Kidney (tissue), 14 donors: Measurements from ENCODE around the gene TNKS2. TPM values are rescaled to one million over a fixed set of nuclear protein-coding genes. Genes with fewer than 3 reads are reported as not detected.

Experiments used
- DNase-seq, 5 donors: peaks; one replicate each; pipeline ENCODE4 v3.0.0-alpha.2; 2013 to 2020
- FAIRE-seq: peaks from 2 replicates; lab custom pipeline; 2012; peaks lifted over from hg19 to GRCh38; lab: Jason Lieb, UNC
- H3K27ac ChIP-seq, 2 donors: one replicate each; pipeline ENCODE4 v1.7.0; 2013; ENCODE audit warnings: low read depth in 2 of 2, low read length in 2 of 2, inconsistent platforms in 1 of 2
- H3K27me3 ChIP-seq: one replicate; pipeline ENCODE4 v1.7.1; 2013; ENCODE audit warnings: low read length, inconsistent platforms; ENCODE audit not compliant: control insufficient read depth, insufficient read depth
- H3K36me3 ChIP-seq, 3 donors: one replicate each; pipeline versions ENCODE4 v1.7.0 to v1.7.1; 2013; ENCODE audit warnings: low read length in 3 of 3, control low read depth in 1 of 3, inconsistent platforms in 1 of 3; ENCODE audit not compliant: insufficient read depth in 3 of 3, control insufficient read depth in 2 of 3
- H3K4me1 ChIP-seq, 3 donors: one replicate each; pipeline versions ENCODE4 v1.7.0 to v1.7.1; 2013; ENCODE audit warnings: low read length in 3 of 3, inconsistent platforms in 1 of 3, low read depth in 1 of 3; ENCODE audit not compliant: control insufficient read depth in 2 of 3, insufficient read depth in 2 of 3
- H3K4me3 ChIP-seq, 3 donors: one replicate each; pipeline versions ENCODE4 v1.7.0 to v1.8.1; 2013; ENCODE audit warnings: low read length in 3 of 3, control low read depth in 1 of 3, inconsistent platforms in 1 of 3
- H3K9ac ChIP-seq, 3 donors: one replicate each; pipeline versions ENCODE4 v1.7.0 to v1.7.1; 2013; ENCODE audit warnings: low read length in 3 of 3, control low read depth in 1 of 3, inconsistent platforms in 1 of 3
- H3K9me3 ChIP-seq, 3 donors: one replicate each; pipeline versions ENCODE4 v1.7.0 to v1.7.1; 2013; ENCODE audit warnings: low read length in 3 of 3, control low read depth in 1 of 3, inconsistent platforms in 1 of 3; ENCODE audit not compliant: control insufficient read depth in 2 of 3, insufficient read depth in 1 of 3
- CTCF ChIP-seq: IDR thresholded peaks from 3 replicates; pipeline ENCODE4 v1.5.1; 2012; ENCODE audit warnings: mild to moderate bottlenecking, moderate library complexity, borderline replicate concordance; ENCODE audit not compliant: insufficient read depth; ENCODE audit errors: extremely low read depth
- intact Hi-C: fragments of 100-400 bp; cut with DNase I; formaldehyde crosslinking; loops from one replicate; pipeline ENCODE4 v1.11.1; 2022
- polyA plus RNA-seq: library from polyadenylated mRNA; stranded (reverse); fragments of 350-450 nt; fragmentation: Illumina TruSeq; extraction: RNeasy Lipid Tissue Mini Kit (QIAGEN cat#74804); gene quantifications from one replicate; pipeline ENCODE4 v1.2.3, GENCODE V29; 2014; ENCODE audit warnings: low read depth, low replicate concordance; ENCODE audit not compliant: insufficient read depth
- total RNA-seq: library from RNA; stranded (reverse); fragmentation: NEBNext Ultra II Directional; extraction: Animal tissue kit (Norgen Biotek cat#: 25700); gene quantifications from one replicate; pipeline ENCODE4 v1.2.1, GENCODE V29; 2021
- donor health status: control.
- donor health status: control.
- donor health status: control.
- donor health status: control.
- donor health status: control.
- donor health status: DM: yes; HTN: yes; CAD: no.
- donor health status: Normal renal cell carcinoma (clear cell type).

The TNKS2 gene
- total and polyA plus RNA-seq, 2 donors from 2014 or later = 7.4 to 31.6 TPM

GRCh38 chr10:91758303-91759146 is 39.7 kb upstream of the TNKS2 start:
- Histone ChIP-seq H3K9me3 (no peaks in the 10 kb centered on the region), H3K36me3 (no peaks in the 10 kb centered on the region), H3K4me1 (no peaks in the 10 kb centered on the region), H3K9ac (no peak overlapping the region), H3K4me3 (no peak overlapping the region), H3K27ac (no peak overlapping the region), H3K27me3 (no peaks in the 10 kb centered on the region)
- FAIRE-seq = peak; percentile 70
- DNase-seq = peak in 2 of 5 donors; percentile 71 to 75
- intact Hi-C loops = no loop called here
- peak; percentile 52 for TF ChIP-seq CTCF

GRCh38 chr10:91759581-91759986 is 38.6 kb upstream of the TNKS2 start:
- FAIRE-seq (no peak), DNase-seq (no peak)
- Histone ChIP-seq H3K27ac (no peak overlapping the region), H3K36me3 (no peaks in the 10 kb centered on the region), H3K4me3 (no peak overlapping the region), H3K27me3 (no peaks in the 10 kb centered on the region), H3K4me1 (no peaks in the 10 kb centered on the region), H3K9ac (no peak overlapping the region), H3K9me3 (no peaks in the 10 kb centered on the region)
- TF ChIP-seq CTCF = no peak
- intact Hi-C loops = no loop called here

- intact Hi-C loops = no loop called here
- no peaks in the 10 kb centered on the region for H3K9me3 ChIP-seq
- no peak overlapping the region for H3K27ac ChIP-seq
- no peaks in the 10 kb centered on the region for H3K27me3 ChIP-seq
- TF ChIP-seq CTCF = no peak
- no peaks in the 10 kb centered on the region for H3K4me1 ChIP-seq
- no peak overlapping the region for H3K9ac ChIP-seq
- no peak overlapping the region for H3K4me3 ChIP-seq
- FAIRE-seq (no peak), DNase-seq (no peak)
- no peaks in the 10 kb centered on the region for H3K36me3 ChIP-seq
These were observed 36.5 kb upstream of the TNKS2 start for GRCh38 chr10:91761721-91762120.
